ENCODE measurements around the gene PDE6G.

DNA sequence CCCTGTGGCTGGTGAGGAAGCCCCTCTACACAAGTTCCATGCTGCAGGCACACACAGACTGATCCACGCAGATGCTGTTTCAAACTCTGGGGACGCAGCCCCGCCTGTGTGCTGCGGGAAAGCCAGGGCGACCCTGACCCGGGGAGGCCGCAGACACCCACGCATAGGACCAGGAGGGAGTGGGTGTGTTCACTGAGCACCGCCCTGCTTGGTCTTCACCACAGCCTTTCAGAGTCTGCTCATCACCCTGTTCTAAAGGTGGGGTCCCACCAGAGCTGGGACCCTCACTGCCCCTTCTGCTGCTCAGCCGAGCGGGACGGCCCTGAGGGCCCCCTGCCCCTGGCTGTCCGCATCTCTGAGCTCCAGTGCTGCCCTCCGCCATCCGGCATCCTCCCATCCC, 11.8 kb downstream of the PDE6G start:
- TF ChIP-seq, protein P1, sequence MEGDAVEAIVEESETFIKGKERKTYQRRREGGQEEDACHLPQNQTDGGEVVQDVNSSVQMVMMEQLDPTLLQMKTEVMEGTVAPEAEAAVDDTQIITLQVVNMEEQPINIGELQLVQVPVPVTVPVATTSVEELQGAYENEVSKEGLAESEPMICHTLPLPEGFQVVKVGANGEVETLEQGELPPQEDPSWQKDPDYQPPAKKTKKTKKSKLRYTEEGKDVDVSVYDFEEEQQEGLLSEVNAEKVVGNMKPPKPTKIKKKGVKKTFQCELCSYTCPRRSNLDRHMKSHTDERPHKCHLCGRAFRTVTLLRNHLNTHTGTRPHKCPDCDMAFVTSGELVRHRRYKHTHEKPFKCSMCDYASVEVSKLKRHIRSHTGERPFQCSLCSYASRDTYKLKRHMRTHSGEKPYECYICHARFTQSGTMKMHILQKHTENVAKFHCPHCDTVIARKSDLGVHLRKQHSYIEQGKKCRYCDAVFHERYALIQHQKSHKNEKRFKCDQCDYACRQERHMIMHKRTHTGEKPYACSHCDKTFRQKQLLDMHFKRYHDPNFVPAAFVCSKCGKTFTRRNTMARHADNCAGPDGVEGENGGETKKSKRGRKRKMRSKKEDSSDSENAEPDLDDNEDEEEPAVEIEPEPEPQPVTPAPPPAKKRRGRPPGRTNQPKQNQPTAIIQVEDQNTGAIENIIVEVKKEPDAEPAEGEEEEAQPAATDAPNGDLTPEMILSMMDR (conservative IDR thresholded peaks at IDR 0.05; ENCODE audit: low read depth, low read length): no peak
- TF ChIP-seq MAFK (IDR thresholded peaks at IDR 0.05; ENCODE audit: low read depth, low read length) (no peak), POLR2A (IDR thresholded peaks at IDR 0.05; ENCODE audit: low read depth, low read length) (no peak), RAD21 (IDR thresholded peaks at IDR 0.05; ENCODE audit: low read length) (no peak), SMC3 (IDR thresholded peaks at IDR 0.05; ENCODE audit: low read depth, low read length) (no peak), RFX5 (IDR thresholded peaks at IDR 0.05; ENCODE audit: low read depth, low read length) (no peak), MXI1 (IDR thresholded peaks at IDR 0.05; ENCODE audit: borderline replicate concordance, low read depth, low read length) (no peak), CEBPB (IDR thresholded peaks at IDR 0.05; ENCODE audit: low read depth, low read length) (no peak), MAZ (IDR thresholded peaks at IDR 0.05; ENCODE audit: borderline replicate concordance, low read depth, low read length) (no peak), NFE2L2 (IDR thresholded peaks at IDR 0.05; ENCODE audit: low read depth, low read length) (no peak), RCOR1 (IDR thresholded peaks at IDR 0.05; ENCODE audit: insufficient replicate concordance, low read length) (no peak), FOS (IDR thresholded peaks at IDR 0.05; ENCODE audit: low read depth, low read length) (no peak)
- TF ChIP-seq, protein P2, sequence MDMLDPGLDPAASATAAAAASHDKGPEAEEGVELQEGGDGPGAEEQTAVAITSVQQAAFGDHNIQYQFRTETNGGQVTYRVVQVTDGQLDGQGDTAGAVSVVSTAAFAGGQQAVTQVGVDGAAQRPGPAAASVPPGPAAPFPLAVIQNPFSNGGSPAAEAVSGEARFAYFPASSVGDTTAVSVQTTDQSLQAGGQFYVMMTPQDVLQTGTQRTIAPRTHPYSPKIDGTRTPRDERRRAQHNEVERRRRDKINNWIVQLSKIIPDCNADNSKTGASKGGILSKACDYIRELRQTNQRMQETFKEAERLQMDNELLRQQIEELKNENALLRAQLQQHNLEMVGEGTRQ (IDR thresholded peaks at IDR 0.05; ENCODE audit: low read depth, low read length): no peak
- TF ChIP-seq, protein P3, sequence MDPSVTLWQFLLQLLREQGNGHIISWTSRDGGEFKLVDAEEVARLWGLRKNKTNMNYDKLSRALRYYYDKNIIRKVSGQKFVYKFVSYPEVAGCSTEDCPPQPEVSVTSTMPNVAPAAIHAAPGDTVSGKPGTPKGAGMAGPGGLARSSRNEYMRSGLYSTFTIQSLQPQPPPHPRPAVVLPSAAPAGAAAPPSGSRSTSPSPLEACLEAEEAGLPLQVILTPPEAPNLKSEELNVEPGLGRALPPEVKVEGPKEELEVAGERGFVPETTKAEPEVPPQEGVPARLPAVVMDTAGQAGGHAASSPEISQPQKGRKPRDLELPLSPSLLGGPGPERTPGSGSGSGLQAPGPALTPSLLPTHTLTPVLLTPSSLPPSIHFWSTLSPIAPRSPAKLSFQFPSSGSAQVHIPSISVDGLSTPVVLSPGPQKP (IDR thresholded peaks at IDR 0.05; ENCODE audit: borderline replicate concordance, low read depth, low read length): no peak
